GM19463 (cell line): ENCODE data around the gene FGFBP3.
A peak's percentile ranks its signal among the peaks of the same experiment; 100 is the strongest.
"Not testable (repeated sequence)": the region's sequence is repeated elsewhere in the genome, so short reads cannot be mapped to it uniquely, and the experiment has no call there.

Experiments used
- ATAC-seq: cut with Tn5 transposase; IDR thresholded peaks from one replicate; pipeline ENCODE4 v1.9.1; 2021; ENCODE audit warnings: mild to moderate bottlenecking, moderate library complexity; ENCODE audit not compliant: unreplicated experiment

FGFBP3 gene

GRCh38 chr10:91901784-91902677 lies 7.3 kb downstream of the FGFBP3 start:
- ATAC-seq, result no peak

- no peak for ATAC-seq
These were observed 11.9 kb downstream of the FGFBP3 start for GRCh38 chr10:91897421-91897820.

- no peak for ATAC-seq
These were observed 13.0 kb downstream of the FGFBP3 start for GRCh38 chr10:91896212-91896756.

GRCh38 chr10:91894261-91894685 lies 15.0 kb downstream of the FGFBP3 start:
- not testable (repeated sequence) for ATAC-seq

GRCh38 chr10:91893051-91893450 lies 16.2 kb downstream of the FGFBP3 start:
- no peak for ATAC-seq

GRCh38 chr10:91891125-91892001 lies 17.9 kb downstream of the FGFBP3 start:
- no peak for ATAC-seq

- ATAC-seq, result peak; percentile 63
These were observed 21.8 kb downstream of the FGFBP3 start for GRCh38 chr10:91887272-91888076.

- no peak for ATAC-seq
These were observed 22.4 kb downstream of the FGFBP3 start for GRCh38 chr10:91886954-91887271.

GRCh38 chr10:91885362-91886079 lies 23.8 kb downstream of the FGFBP3 start:
- ATAC-seq, result no peak

GRCh38 chr10:91884536-91884935 lies 24.8 kb downstream of the FGFBP3 start:
- ATAC-seq, result no peak

- ATAC-seq, result no peak
These were observed 25.5 kb downstream of the FGFBP3 start for GRCh38 chr10:91883549-91884444.

- ATAC-seq, result no peak
These were observed 29.0 kb downstream of the FGFBP3 start for GRCh38 chr10:91880310-91880709.

GRCh38 chr10:91879515-91880170 lies 29.6 kb downstream of the FGFBP3 start:
- ATAC-seq, result no peak

GRCh38 chr10:91875779-91876178 lies 33.5 kb downstream of the FGFBP3 start:
- no peak for ATAC-seq

GRCh38 chr10:91875156-91875555 lies 34.1 kb downstream of the FGFBP3 start:
- ATAC-seq, result no peak

GRCh38 chr10:91865562-91866081 lies 43.7 kb downstream of the FGFBP3 start:
- ATAC-seq, result no peak

GRCh38 chr10:91864744-91865143 lies 44.5 kb downstream of the FGFBP3 start:
- no peak for ATAC-seq

- no peak for ATAC-seq
These were observed 45.2 kb downstream of the FGFBP3 start for GRCh38 chr10:91864099-91864498.
